SU-DHL-6 (cell line): ENCODE data around the gene CEP85.

Experiments used
- H2AFZ ChIP-seq: fragments of 200-600 bp; sonication (generic); 2 replicates; pipeline ENCODE4 v1.6.1; 2014; ENCODE audit warnings: low read depth, mild to moderate bottlenecking, moderate library complexity, mixed read lengths, antibody characterized with exemption, low read length; ENCODE audit not compliant: severe bottlenecking
- H3F3A ChIP-seq: fragments of 200-600 bp; shearing (Covaris generic); 2 replicates; pipeline ENCODE4 v1.6.0; 2016; ENCODE audit warnings: antibody characterized with exemption, mild to moderate bottlenecking; ENCODE audit not compliant: insufficient read depth
- H3K27ac ChIP-seq: fragments of 200-600 bp; sonication (generic); 2 replicates; pipeline ENCODE4 v1.5.1; 2016; ENCODE audit warnings: low read depth, mild to moderate bottlenecking, low read length, moderate library complexity, mixed read lengths
- H3K27me3 ChIP-seq: fragments of 200-600 bp; sonication (generic), shearing (Covaris generic); 2 replicates; pipeline ENCODE4 v1.6.0; 2014; ENCODE audit warnings: mild to moderate bottlenecking, low read length
- H3K36me3 ChIP-seq: fragments of 200-600 bp; sonication (generic); 2 replicates; pipeline ENCODE4 v1.6.1; 2014; ENCODE audit warnings: mild to moderate bottlenecking, low read length, mixed read lengths
- H3K4me2 ChIP-seq: fragments of 300-600, 200-600 bp; shearing (Covaris generic), sonication (generic); 2 replicates; pipeline ENCODE4 v1.6.0; 2014; ENCODE audit warnings: low read length, low read depth, mild to moderate bottlenecking; ENCODE audit not compliant: poor library complexity, severe bottlenecking
- H3K4me3 ChIP-seq: fragments of 200-600 bp; sonication (generic); 2 replicates; pipeline ENCODE4 v1.5.1; 2014; ENCODE audit warnings: antibody characterized with exemption, low read length, mild to moderate bottlenecking, mixed read lengths; ENCODE audit not compliant: insufficient read depth, poor library complexity, severe bottlenecking
- H3K79me2 ChIP-seq: fragments of 200-600 bp; sonication (generic); 2 replicates; pipeline ENCODE4 v1.6.1; 2014; ENCODE audit warnings: mild to moderate bottlenecking, low read length, moderate library complexity; ENCODE audit not compliant: insufficient read depth
- H3K9ac ChIP-seq: fragments of 200-600 bp; sonication (generic); 2 replicates; pipeline ENCODE4 v1.7.0; 2014; ENCODE audit warnings: mild to moderate bottlenecking, low read length
- H3K9me2 ChIP-seq: fragments of 200-600 bp; sonication (generic); replicated peaks from 2 replicates; pipeline ENCODE4 v1.6.1; 2014; ENCODE audit warnings: low read length; ENCODE audit not compliant: insufficient read depth
- H3K9me3 ChIP-seq: fragments of 200-600 bp; sonication (generic); 2 replicates; pipeline ENCODE4 v1.6.1; 2014; ENCODE audit warnings: low read length, mixed read lengths; ENCODE audit not compliant: insufficient read depth
- H4K20me1 ChIP-seq: fragments of 200-600 bp; sonication (generic); 2 replicates; pipeline ENCODE4 v1.6.1; 2014; ENCODE audit warnings: low read depth, mild to moderate bottlenecking, antibody characterized with exemption, low read length, moderate library complexity, mixed read lengths
- EZH2phosphoT487 ChIP-seq: fragments of 200-600 bp; sonication (generic), shearing (Covaris generic); conservative IDR thresholded peaks from 2 replicates; pipeline ENCODE4 v1.6.1; 2018; ENCODE audit warnings: mild to moderate bottlenecking, antibody characterized with exemption, low read length, moderate library complexity, mixed read lengths
- TF ChIP-seq, protein P1 (sequence below): fragments of 200-600 bp; sonication (generic); IDR thresholded peaks from one replicate; pipeline ENCODE4 v1.5.1; 2017; ENCODE audit warnings: antibody characterized with exemption, mild to moderate bottlenecking, low read length, moderate library complexity; ENCODE audit not compliant: insufficient read depth, poor library complexity, severe bottlenecking

Gene CEP85

DNA sequence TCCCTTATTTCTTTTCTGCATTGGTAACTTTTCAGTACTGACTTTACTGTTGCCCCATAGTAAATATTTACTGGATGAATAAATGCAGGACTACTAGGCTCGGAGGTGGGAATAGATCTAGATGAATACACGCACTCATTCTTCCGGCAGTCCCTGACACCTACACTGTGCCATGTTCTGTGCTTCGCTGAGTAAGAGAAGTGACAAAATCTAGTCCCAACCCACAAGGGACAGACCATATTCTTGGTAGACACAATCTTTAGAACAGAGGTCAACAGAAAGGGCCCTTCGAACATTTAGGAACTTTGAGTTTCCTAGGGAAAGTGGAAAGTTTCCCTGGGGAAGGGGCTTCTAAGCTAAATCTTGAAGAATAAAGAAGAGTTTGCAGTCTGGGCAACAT is 80.5 kb downstream of the CEP85 start:
- H3K36me3 ChIP-seq = no peaks in the 10 kb centered on the region
- no peaks in the 10 kb centered on the region for H3K9me2 ChIP-seq
- H4K20me1 ChIP-seq = no peaks in the 10 kb centered on the region
- peaks cover 20% of the 10 kb centered on the region for H3K79me2 ChIP-seq
- H3K27me3 ChIP-seq = no peaks in the 10 kb centered on the region
- peak overlapping the region; percentile 7; the same call in 1 of the 2 replicates for H3K27ac ChIP-seq
- no peak overlapping the region for H2AFZ ChIP-seq
- H3K9ac ChIP-seq = no peak overlapping the region
- H3F3A ChIP-seq = peaks cover 31% of the 10 kb centered on the region
- H3K4me3 ChIP-seq = no peak overlapping the region
- no peak overlapping the region for H3K4me2 ChIP-seq
- no peaks in the 10 kb centered on the region for H3K9me3 ChIP-seq
- TF ChIP-seq, protein P1, sequence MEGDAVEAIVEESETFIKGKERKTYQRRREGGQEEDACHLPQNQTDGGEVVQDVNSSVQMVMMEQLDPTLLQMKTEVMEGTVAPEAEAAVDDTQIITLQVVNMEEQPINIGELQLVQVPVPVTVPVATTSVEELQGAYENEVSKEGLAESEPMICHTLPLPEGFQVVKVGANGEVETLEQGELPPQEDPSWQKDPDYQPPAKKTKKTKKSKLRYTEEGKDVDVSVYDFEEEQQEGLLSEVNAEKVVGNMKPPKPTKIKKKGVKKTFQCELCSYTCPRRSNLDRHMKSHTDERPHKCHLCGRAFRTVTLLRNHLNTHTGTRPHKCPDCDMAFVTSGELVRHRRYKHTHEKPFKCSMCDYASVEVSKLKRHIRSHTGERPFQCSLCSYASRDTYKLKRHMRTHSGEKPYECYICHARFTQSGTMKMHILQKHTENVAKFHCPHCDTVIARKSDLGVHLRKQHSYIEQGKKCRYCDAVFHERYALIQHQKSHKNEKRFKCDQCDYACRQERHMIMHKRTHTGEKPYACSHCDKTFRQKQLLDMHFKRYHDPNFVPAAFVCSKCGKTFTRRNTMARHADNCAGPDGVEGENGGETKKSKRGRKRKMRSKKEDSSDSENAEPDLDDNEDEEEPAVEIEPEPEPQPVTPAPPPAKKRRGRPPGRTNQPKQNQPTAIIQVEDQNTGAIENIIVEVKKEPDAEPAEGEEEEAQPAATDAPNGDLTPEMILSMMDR = no peak
- TF ChIP-seq EZH2phosphoT487 = no peak

DNA sequence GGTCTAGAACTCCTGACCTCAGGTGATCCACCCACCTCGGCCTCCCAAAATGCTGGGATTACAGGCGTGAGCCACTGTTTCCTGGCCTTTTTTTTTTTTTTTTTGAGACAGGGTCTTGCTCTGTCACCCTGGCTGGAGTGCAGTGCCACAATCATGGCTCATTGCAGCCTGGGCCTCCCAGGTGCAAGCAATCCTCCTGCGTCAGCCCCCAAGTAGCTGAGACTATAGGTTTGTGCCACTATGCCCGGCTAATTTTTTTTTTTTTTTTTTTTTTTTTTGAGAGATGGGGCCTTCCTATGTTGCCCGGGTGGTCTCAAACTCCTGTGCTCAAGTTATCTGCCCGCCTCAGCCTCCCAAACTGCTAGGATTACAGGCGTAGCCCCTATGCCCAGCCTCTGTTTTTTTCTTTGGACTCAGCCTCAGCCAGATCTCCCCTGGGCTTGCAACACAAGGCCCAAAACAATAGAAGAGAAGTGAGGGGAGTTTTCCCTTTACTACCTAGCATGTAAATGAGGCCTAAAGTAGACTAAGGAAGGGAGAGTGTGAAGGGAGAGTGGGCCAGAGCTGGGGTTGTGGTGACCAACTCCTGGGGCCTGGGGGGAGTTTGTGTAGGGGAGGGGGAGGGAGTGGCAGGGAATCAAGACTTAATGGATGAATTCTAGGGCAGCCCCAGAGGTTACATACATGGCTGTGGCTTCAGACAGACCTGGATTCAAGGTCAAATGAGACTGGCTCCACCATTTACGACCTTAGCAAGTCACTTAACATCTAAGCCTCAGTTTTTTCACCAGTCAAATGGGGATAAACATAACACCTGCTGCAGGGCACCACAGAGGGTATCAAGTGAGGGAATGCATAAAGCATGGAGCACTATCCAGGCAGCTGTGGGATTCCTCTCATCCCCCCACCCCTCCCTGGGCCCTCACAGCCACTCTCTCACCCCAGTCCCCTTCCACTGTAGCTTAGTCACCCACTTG is 82.2 kb downstream of the CEP85 start:
- Histone ChIP-seq H3K9ac (peak overlapping the region; percentile 89), H2AFZ (no peak overlapping the region), H3K9me3 (no peaks in the 10 kb centered on the region), H3K4me2 (peak overlapping the region; percentile 84), H4K20me1 (no peaks in the 10 kb centered on the region), H3K27ac (peak overlapping the region; percentile 93), H3K9me2 (no peaks in the 10 kb centered on the region), H3K4me3 (peak overlapping the region; percentile 73), H3K79me2 (peaks cover 20% of the 10 kb centered on the region), H3K36me3 (no peaks in the 10 kb centered on the region), H3F3A (peaks cover 48% of the 10 kb centered on the region), H3K27me3 (no peaks in the 10 kb centered on the region)
- TF ChIP-seq, protein P1 = no peak
- TF ChIP-seq EZH2phosphoT487 = no peak

DNA sequence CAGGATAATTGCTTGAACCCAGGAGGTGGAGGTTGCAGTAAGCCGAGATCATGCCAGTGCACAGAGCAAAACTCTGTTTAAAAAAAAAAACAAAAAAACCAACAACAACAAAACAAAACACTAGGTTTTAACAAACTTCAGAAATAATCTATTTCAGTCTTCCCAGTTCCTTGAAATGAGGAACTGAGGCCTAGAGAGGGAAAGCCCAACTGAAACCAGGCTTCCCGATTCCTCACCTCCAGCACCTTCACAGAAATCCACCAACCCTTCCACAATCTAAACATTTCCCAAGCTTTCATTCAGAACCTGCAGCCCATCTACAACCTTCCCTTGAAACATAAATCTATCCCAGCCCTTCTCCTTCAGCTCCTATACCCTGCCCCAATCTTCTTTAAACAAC is 83.1 kb downstream of the CEP85 start:
- Histone ChIP-seq H3K27me3 (no peaks in the 10 kb centered on the region), H3K27ac (peak overlapping the region; percentile 93), H3K9me2 (no peaks in the 10 kb centered on the region), H3K36me3 (peaks cover under 1% of the 10 kb centered on the region; the same call in 1 of the 2 replicates), H4K20me1 (no peaks in the 10 kb centered on the region), H2AFZ (no peak overlapping the region), H3K79me2 (peaks cover 20% of the 10 kb centered on the region), H3K9ac (peak overlapping the region; percentile 89), H3F3A (peaks cover 50% of the 10 kb centered on the region), H3K4me2 (peak overlapping the region; percentile 84), H3K9me3 (no peaks in the 10 kb centered on the region), H3K4me3 (peak overlapping the region; percentile 73)
- no peak for TF ChIP-seq EZH2phosphoT487
- TF ChIP-seq, protein P1 = no peak
